ENCODE data around the gene NSRP1. TPM values are rescaled to one million over a fixed set of nuclear protein-coding genes. Genes with fewer than 3 reads are reported as not detected.
"Not testable (repeated sequence)": the region's sequence is repeated elsewhere in the genome, so short reads cannot be mapped to it uniquely, and the experiment has no call there.

Gene NSRP1
- total RNA-seq, 1 donor, result 12.7 TPM

DNA sequence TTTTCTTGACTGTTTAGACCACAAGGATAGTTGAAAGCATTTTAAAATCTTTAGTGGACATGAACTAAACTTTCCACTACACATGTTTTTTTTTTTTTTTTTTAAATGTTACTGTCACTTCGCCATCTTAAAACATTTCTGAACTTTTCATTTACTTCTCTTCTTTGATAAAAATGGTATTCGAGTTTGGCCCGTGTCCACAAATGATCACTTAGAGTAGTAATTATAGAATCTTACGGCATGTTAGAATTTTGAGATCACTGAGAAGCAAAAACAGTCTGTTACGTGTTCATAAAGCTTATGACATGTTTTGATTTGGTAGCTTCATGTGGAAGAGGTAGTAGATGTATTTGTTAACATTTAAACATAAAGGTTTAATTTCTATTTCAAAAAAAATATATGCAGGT, 1.1 kb downstream of the NSRP1 start:
- peak overlapping the region; percentile 99 for H3K27ac ChIP-seq (ENCODE audit: low read depth, low read length)
- peaks cover 59% of the 10 kb centered on the region for H3K79me2 ChIP-seq (ENCODE audit: insufficient read depth, low read length)
- peaks cover 10% of the 10 kb centered on the region for H4K20me1 ChIP-seq (ENCODE audit: insufficient read depth, low read length)
- peak overlapping the region; percentile 89 for H3K4me2 ChIP-seq (ENCODE audit: insufficient read depth, low read length)
- H2AFZ ChIP-seq (ENCODE audit: low read length), result no peak overlapping the region
- H3K4me3 ChIP-seq (ENCODE audit: insufficient read depth, low read length), result peak overlapping the region; percentile 87
- H3K27me3 ChIP-seq (ENCODE audit: insufficient read depth, low read length), result no peaks in the 10 kb centered on the region
- DNase-seq (ENCODE audit: insufficient read length, low spot score, missing footprints), result peak; percentile 30
- H3K36me3 ChIP-seq (ENCODE audit: insufficient read depth, low read length), result peaks cover 17% of the 10 kb centered on the region
- TF ChIP-seq, protein P1, sequence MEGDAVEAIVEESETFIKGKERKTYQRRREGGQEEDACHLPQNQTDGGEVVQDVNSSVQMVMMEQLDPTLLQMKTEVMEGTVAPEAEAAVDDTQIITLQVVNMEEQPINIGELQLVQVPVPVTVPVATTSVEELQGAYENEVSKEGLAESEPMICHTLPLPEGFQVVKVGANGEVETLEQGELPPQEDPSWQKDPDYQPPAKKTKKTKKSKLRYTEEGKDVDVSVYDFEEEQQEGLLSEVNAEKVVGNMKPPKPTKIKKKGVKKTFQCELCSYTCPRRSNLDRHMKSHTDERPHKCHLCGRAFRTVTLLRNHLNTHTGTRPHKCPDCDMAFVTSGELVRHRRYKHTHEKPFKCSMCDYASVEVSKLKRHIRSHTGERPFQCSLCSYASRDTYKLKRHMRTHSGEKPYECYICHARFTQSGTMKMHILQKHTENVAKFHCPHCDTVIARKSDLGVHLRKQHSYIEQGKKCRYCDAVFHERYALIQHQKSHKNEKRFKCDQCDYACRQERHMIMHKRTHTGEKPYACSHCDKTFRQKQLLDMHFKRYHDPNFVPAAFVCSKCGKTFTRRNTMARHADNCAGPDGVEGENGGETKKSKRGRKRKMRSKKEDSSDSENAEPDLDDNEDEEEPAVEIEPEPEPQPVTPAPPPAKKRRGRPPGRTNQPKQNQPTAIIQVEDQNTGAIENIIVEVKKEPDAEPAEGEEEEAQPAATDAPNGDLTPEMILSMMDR (IDR thresholded peaks at IDR 0.05; ENCODE audit: extremely low read depth, low read depth, low read length), result no peak
- H3K9me3 ChIP-seq (ENCODE audit: low read depth, low read length), result no peaks in the 10 kb centered on the region
- peaks cover 5% of the 10 kb centered on the region for H3K4me1 ChIP-seq (ENCODE audit: insufficient read depth, low read length)

DNA sequence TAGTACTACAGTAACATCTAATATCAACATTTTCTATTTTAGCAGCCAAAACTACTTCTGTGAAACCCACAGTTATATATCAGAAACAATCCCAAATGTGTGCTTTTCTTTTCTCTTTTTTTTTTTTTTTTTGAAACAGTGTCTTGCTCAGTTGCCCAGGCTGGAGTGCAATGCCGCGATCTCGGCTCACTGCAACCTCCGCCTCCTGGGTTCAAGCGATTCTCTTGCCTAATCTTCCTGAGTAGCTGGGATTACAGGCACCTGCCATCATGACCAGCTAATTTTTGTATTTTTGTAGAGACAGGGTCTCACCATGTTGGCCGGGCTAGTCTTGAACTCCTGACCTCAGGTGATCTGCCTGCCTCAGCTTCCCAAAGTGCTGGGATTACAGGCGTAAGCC, 2.0 kb downstream of the NSRP1 start:
- Histone ChIP-seq H3K4me2 (ENCODE audit: insufficient read depth, low read length) (peak overlapping the region; percentile 89), H4K20me1 (ENCODE audit: insufficient read depth, low read length) (peaks cover 16% of the 10 kb centered on the region), H3K79me2 (ENCODE audit: insufficient read depth, low read length) (peaks cover 68% of the 10 kb centered on the region), H3K36me3 (ENCODE audit: insufficient read depth, low read length) (peaks cover 22% of the 10 kb centered on the region)
- H3K4me1 ChIP-seq (ENCODE audit: insufficient read depth, low read length); H3K4me3 ChIP-seq (ENCODE audit: insufficient read depth, low read length); H3K9me3 ChIP-seq (ENCODE audit: low read depth, low read length); H2AFZ ChIP-seq (ENCODE audit: low read length); H3K27ac ChIP-seq (ENCODE audit: low read depth, low read length); DNase-seq (ENCODE audit: insufficient read length, low spot score, missing footprints); H3K27me3 ChIP-seq (ENCODE audit: insufficient read depth, low read length): not testable (repeated sequence)

DNA sequence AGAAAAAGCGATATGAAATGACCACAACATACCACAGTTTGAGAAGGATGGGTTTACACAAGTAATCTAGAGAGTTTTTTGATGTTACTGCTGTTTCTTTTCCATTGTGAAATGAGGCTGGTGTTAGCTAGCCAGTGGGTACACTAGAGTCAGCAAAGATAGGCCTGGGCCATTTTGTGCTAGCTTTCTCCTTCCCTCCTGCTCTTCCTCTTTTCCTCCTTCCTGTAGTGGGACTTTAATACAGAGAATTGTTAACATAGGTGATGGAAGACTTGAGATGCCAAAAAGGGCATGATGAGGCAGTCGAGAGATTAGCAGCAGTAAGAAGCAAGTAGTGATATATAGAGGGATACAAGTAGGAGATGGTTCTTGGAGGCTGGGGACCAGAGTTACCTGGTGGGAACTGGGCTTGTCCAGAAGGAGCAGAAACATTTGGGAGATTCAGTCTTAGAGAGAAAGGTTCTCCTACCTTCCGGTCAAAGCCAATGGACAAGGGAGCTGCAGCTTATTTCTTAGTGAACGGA, 7.7 kb downstream of the NSRP1 start:
- Histone ChIP-seq H3K79me2 (ENCODE audit: insufficient read depth, low read length) (peaks cover 91% of the 10 kb centered on the region), H3K36me3 (ENCODE audit: insufficient read depth, low read length) (peaks cover 56% of the 10 kb centered on the region), H4K20me1 (ENCODE audit: insufficient read depth, low read length) (peaks cover 33% of the 10 kb centered on the region), H3K9me3 (ENCODE audit: low read depth, low read length) (no peaks in the 10 kb centered on the region), H3K4me1 (ENCODE audit: insufficient read depth, low read length) (peaks cover 2% of the 10 kb centered on the region), H3K4me3 (ENCODE audit: insufficient read depth, low read length) (no peak overlapping the region), H3K27ac (ENCODE audit: low read depth, low read length) (no peak overlapping the region), H3K4me2 (ENCODE audit: insufficient read depth, low read length) (no peak overlapping the region), H2AFZ (ENCODE audit: low read length) (no peak overlapping the region), H3K27me3 (ENCODE audit: insufficient read depth, low read length) (no peaks in the 10 kb centered on the region)
- no peak for DNase-seq (ENCODE audit: insufficient read length, low spot score, missing footprints)
- TF ChIP-seq, protein P1 (IDR thresholded peaks at IDR 0.05; ENCODE audit: extremely low read depth, low read depth, low read length), result no peak

DNA sequence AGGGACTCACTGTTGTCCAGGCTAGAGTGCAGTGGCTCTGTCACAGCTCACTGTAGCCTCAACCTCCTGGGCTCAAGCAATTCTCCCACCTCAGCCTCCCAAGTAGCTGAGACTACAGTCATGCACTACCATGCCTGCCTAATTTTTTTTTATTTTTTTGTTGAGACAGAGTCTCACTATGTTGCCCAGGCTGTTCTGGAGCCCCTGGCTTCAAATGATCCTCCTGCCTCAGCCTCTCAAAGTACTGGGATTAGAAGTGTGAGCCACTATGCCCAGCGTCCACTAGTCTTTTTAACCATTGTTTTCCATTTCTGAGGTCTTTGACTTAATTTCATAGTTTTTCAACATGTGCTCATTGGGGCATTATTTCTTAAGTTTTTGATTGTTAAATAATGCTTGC, 13.5 kb downstream of the NSRP1 start:
- H4K20me1 ChIP-seq (ENCODE audit: insufficient read depth, low read length), result peaks cover 12% of the 10 kb centered on the region
- H3K36me3 ChIP-seq (ENCODE audit: insufficient read depth, low read length), result peaks cover 64% of the 10 kb centered on the region
- no peak overlapping the region for H3K27ac ChIP-seq (ENCODE audit: low read depth, low read length)
- TF ChIP-seq, protein P1 (IDR thresholded peaks at IDR 0.05; ENCODE audit: extremely low read depth, low read depth, low read length), result no peak
- H3K4me2 ChIP-seq (ENCODE audit: insufficient read depth, low read length), result no peak overlapping the region
- no peaks in the 10 kb centered on the region for H3K27me3 ChIP-seq (ENCODE audit: insufficient read depth, low read length)
- H3K4me3 ChIP-seq (ENCODE audit: insufficient read depth, low read length), result no peak overlapping the region
- H3K4me1 ChIP-seq (ENCODE audit: insufficient read depth, low read length), result peaks cover 2% of the 10 kb centered on the region
- no peak for DNase-seq (ENCODE audit: insufficient read length, low spot score, missing footprints)
- H2AFZ ChIP-seq (ENCODE audit: low read length), result no peak overlapping the region
- H3K79me2 ChIP-seq (ENCODE audit: insufficient read depth, low read length), result peaks cover 91% of the 10 kb centered on the region
- H3K9me3 ChIP-seq (ENCODE audit: low read depth, low read length), result no peaks in the 10 kb centered on the region
